ENCODE measurements around the gene IGLL5.

IGLL5 gene

DNA sequence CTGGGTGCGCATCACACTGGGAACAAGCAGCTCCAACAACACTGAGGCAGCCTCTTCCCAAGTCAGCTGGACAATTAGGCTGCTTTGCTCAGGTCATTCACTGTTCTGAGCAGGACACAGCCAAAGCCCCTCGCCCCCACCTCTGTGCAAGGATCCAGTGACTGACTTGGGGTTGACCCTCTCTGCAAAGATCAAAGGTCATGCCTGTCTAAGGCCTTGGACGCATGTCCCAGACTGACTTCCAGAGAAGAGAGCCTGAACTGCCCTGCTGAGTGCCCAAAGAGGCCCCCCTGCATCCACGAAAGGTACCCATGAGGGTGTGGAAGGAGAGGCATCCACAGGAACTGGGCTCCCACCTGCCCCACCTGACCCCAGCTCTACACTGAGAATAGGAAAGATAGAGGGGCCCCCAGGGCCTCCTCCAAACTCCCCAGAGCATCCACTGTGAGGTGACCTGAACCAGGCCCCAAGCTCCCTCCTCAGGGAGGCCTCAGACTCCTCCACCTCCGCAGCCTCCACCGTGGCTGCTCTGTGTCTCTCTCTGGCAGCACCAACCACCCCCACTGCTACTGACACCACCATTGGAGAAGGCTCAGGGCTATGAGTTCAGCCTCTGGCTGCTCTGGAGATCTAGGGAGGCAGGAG lies 53.5 kb downstream of the IGLL5 start:
- no peak for DNase-seq

DNA sequence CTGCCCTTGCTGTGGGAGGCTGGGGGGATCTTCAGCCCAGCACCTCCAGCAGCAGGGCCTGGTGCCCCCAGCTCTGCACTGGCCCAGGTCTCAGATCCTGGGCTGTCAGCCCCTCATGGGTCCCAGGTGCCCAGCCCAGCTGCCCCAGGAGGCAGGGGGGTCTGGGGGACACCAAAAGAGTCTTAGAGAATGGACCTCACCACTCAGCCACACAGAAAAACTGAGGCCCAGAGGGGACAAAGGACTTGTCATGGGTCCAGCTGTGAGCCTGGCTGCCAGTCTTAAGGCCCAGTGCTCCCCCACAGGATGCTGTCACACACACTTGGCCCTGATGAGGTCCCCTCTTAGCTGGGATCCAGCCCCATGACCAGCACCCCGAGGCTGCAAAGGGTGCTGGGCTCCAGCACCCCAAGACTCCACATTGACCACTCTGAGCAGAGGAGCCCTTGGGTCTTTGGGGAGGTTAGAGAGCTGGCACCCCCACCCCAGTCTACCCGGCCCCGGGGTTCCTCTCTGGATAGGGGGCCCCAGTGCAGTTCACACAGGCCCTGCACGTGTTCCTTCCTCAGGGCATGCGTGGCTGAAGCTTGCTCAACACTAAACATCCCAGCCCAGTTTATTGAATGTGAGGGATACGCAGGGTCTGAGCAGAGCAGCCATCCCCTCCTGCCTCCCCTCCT lies 54.4 kb downstream of the IGLL5 start:
- no peak for DNase-seq

DNA sequence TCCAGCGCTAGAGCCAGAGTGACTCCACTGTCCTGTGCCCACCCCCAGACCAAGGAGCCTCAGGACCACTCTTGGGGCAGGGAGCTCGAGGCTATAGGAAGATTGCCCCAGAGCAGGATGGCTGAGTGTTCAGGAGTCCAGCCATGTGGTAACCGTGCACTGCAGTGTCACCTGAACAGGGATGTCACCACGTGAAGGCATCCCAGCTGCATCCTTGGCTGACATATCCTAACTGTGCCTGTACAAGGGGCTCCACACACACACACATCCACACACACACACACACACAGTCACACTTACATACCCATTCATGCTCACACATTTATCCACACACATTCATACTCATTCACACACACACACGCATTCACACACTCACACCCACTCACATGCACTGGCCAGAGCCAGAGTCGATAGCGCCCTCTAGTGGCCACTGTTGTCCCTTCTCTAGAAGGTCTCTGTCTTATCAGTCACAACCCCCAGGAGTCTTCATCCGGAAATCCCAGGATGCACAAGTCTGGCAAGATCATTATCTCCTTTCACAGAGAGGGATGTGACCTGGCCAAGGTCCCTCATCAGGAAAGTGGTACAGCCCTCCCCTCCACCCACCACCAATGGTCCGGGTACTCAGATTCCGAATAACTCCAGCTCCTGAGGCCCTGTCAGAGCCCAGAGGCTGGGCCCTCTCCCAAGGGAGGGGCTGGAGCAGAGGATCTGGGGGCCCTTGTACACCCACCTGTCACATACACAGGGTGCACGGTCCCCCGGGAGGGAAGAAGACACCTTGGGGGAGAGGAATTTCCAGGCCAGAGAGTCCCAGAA lies 55.1 kb downstream of the IGLL5 start:
- peak; percentile 72 to 73 for DNase-seq

DNA sequence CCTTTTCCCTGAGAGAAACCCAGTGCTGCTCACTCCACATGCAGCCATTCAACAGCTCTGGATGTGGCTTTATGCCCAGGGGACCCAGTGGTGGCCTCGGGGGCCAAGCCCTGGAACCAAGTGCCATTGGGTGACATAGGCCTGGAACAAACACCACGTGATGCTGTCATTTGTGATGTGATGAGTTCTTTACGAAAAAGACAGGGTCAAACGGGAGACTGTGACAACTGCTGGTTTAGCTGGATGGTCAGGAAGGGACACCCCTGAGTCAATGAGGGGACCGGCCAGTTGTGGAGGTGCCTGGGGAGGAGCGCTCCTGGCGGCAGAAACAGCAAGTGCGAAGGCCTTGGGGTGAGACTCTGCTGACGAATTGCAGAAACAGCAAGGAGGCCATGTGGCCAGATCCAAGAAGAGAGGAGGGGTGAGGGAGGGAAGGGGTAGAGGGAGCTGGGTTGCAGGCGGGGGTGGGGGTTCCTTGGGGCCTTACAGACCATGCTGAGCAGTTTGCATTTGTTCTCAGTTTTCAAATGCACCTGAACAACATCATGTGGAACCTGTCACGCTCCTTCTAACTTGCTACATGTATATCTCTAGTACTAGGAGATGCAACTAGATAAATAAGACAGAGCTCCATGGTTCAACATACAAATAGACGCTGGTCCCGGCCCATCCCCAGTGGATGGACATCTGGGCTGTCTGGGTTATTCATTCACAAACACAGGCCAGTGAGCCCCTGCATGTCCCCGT lies 56.1 kb downstream of the IGLL5 start:
- DNase-seq: no peak

DNA sequence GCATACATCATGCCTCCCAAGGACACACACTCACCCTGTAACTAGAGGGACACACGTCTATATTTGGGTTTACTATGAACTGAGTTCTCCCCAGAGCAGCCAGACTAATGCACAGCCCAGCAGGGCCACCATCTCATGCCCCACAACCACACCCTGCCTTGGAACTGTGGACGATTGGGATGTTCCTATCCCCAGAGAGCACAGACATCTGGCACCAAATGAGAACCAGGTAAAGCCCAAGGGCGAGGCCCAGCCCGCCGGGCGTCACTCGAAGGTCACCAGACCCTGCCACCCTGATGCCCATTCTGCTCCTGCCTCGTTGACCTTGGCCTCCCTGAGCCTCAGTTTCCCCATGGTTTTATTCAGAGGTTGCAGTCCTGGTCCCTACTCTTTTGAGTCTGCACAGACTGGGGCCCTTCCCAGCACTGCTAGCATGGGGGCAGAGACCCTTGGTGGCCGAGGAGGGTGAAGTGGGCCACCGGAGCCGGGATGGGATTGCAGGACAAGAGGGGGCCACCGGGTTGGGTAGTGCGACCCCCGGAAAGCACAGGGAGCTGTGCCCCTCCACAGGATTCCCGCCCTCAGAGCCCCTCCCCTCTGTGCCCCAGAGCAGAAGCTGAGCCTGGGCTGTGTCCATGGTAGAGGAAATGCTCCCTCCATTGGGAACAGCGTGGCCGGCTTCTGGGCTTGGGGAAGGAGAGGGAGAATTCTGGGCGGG lies 56.8 kb downstream of the IGLL5 start:
- DNase-seq: no peak

DNA sequence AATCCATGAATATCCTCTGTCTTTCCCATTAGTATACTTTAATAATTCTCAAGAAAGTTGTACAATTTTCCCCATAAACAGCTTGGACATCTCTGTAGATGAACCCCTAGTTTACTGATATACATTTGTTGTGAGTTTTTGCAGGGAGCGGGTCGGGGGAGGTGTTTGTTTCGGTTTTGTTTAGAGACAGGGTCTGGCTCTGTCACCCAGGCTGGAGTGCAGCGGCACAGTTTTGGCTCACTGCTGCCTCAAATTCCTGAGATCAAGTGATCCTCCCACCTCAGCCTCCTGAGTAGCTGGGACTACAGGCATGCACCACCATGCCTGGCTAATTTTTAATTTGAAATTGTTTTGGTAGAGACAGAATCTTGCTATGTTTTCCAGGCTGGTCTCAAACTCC lies 57.6 kb downstream of the IGLL5 start:
- no peak for DNase-seq
